Stimulated activated CD8-positive, alpha-beta memory T cell treated with anti-CD3 and anti-CD28 coated beads, Interleukin-2, amount 100 ng/mL, for 1 hour (primary cell): ENCODE measurements around the gene MORN5.

Experiments
- DNase-seq, 2 donors: peaks; one replicate each; pipeline ENCODE4 v3.0.0-alpha.2; 2020; ENCODE audit warnings: low read depth in 2 of 2

MORN5 gene

DNA sequence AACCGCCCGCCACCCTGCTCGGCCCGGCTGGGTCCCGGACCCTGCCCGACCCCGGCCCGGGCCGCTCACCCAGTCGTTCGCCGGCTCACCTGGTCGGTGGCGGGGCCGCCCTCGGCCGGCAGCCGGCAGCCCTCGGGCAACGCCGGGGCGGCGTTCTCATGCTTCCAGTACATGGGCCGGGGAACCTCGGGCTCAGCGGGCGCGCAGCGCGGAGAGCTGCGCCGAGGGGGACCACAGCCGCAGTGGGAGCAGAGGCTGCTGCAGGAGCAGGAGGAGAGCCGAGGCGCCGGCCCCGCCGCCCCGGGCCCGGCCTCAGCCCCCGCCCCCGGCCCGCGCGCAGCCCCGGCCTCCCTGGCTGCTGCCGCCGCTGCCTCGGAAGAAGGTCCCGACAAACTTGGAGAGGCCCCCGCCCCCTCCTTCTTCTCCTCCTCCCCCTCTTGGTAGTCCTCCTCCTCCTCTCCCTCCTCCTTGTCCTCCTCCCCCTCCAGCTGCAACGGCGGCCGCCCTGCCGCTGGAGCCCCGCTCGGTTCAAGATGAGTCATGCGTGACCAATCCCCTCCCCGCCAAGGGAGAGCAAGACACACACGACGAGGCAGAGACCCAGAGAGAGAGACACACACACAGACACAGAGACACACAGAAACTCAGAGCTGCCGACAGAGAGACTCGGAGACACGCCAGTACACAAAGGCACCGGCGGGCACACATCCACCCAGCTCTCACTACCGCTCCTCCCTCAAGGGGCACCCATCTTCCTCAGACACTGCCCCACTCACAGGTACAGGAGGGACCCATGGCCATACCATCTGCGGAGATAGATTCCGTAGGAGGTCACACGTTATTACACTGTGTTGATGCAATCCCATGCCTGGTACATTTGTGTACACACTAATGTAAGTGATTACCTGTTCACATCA, 69.1 kb downstream of the MORN5 start, which contains the start of gene LHX6:
LHX6 (minus strand) TSS at position 390 of the 917 bp plus-strand sequence; CDS start at position 173, 217 bp downstream.
- DNase-seq = no peak

DNA sequence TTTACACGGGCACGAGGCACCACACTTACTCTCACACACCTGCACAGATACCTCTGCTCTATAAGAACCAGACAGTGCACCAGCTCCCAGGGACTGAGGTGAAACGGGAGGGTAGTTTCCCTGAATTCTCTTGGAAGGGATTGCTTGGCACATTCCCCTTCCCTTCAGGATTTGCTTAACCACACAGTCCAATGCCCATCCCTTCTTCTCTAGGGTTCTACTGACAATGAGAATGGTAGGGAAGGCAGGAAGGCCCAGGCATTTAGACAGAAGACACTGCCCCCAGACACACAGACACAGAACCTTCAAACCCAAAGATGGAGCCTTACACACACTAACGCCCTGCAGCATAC, 69.8 kb downstream of the MORN5 start:
- no peak for DNase-seq

DNA sequence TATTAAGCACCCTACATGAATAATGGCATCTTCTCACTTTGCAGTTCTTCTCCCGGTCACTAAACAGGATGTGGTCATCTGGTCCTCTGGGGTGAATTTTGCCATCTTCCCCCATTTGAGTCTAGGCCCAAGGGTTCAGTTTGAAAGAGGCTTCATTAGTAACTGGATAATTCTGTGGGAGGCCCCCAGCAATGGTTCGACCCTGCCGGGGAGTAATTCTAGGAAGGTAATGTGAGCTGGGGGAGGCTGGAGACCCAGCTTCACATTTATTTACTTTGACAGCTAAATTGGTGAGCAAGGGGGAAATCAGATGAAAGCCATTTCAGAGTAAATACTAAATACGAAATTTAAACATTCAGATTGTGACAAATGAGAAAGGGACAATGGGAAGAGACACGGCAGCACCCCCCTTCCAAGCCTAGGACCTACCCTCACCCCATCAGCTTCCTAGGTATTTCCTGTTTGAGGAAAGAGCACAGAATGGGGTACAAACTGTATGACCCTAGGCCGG, 73.1 kb downstream of the MORN5 start:
- no peak for DNase-seq

DNA sequence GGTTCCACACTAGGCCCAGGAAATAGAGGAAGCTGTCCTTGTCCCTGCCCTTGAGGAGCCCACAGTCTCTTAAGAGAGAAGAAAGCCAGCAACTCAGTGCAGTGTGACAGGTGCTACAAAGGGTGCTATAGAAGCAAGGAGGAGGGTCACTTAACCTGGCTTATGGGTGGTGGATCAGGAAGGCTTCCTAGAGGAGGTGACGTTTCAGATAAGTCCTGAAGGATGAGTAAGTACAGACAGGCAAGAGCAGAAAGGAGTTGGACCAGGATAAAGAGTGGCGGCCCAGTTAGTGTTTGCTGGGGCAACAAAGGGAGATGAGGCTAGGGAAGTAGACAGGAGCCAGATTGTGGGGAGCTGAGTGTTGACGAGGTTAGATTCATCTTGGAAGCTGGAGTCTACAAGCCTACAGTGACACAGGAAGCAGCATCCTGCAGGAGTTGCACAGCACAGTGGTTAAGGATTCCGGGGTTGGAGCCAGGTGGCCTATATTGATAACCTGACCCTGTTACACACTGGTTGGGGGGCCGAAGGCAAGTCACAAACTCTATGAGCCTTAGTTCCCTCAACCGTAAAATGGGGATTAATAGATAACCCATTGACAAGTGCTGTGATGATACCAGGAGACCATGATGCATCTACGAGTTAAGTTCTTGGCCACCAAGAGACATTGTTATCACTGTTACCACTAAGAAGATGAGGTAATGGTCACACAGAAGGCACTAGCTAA, 74.5 kb downstream of the MORN5 start:
- no peak for DNase-seq

DNA sequence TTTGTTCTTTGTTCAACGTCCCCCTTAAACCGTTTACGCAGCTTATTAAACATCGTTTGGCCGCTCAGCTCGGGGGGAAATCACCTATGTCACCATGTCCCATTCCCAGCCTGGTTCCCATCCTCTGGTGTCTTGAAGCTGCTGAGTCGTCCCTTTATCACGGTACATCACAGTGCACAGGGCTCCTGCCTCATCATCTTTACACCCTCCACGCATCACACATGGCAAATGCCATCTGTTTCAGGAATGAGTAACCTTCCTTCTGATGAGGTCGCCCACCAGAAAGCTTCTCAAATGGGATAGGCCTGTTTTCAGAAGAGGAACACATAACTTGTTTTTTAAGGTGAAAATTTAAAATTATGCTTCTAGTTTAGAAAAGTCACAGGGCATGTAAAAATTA, 77.0 kb downstream of the MORN5 start:
- no peak for DNase-seq

DNA sequence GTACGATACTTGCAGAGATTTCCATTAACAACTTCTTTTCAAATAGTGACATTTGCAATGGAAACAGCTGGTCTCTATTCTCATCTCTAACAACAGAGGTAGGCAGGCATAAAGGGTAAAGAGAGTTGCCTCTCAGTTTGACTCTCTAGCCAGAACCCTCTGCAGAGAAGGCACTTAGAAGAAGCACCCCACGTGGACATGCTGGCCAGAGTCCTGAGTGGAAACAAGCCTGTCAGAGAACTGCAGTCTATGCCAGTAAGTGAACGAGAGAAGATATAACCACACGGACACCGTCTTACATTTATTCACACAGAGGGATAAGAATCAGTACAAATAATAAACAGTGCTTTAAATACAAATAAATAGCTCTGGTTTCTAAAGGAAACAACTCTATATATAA, 80.0 kb downstream of the MORN5 start:
- DNase-seq = no peak

DNA sequence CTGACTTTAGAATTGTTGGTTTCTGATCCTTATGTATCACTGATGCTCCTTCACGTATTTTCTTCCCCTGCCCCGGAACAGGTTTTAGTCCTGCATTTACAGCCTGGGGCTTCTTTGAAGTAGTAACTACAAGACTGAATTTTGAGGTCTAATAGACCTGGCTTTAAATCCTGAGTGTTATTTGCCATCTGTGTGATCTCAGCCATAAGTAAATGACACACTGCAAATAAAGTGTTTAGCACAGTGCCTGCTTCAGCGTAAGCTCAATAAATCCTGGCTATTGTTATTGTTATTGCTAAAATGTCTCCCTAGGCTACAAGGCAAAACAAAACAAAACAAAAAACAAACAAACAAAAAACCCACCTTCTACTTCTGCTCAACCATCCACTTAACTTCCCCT, 84.6 kb downstream of the MORN5 start:
- DNase-seq = no peak

DNA sequence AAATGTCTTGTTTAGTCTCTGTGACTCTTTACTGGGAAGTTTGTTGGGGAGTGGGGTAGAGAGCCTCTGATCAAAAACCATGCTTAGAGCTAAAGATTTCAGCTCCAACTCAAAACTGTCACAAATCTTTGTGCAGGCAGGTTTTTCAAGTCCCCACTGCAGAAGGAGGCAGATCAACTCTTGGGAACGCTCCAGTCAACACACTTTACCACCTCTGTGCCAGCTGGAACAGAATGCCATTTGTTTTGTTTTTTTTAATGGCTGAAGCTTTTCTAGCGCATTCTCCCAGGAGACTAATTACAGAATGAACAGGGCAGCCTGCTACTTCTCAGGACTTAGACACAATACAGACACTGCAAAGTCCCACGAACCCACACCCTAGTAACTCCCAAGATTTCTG, 87.0 kb downstream of the MORN5 start:
- DNase-seq = no peak

DNA sequence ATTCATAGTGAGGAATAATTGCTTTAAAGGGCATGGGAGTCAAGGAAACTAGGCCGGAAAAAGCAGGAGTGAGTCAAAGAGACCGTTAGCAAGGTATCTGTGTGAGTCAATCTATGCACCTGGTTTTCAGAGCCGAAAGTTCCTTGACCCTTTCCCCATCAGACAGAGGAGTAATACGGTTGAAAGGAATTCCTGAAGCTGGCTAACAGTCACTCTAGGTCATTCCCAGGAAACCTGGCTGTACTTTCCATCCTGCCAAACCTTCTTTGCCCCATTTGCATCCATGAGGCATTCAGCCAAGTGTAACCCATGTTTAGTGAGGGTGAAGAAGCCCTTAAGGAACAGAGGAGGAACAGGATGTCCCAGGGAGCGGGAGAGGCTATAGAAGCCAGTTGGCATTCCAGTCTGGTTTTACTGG, 88.7 kb downstream of the MORN5 start:
- DNase-seq = no peak
